Measurements from ENCODE around the gene BRWD1.
A peak's percentile ranks its signal among the peaks of the same experiment; 100 is the strongest.

The BRWD1 gene

DNA sequence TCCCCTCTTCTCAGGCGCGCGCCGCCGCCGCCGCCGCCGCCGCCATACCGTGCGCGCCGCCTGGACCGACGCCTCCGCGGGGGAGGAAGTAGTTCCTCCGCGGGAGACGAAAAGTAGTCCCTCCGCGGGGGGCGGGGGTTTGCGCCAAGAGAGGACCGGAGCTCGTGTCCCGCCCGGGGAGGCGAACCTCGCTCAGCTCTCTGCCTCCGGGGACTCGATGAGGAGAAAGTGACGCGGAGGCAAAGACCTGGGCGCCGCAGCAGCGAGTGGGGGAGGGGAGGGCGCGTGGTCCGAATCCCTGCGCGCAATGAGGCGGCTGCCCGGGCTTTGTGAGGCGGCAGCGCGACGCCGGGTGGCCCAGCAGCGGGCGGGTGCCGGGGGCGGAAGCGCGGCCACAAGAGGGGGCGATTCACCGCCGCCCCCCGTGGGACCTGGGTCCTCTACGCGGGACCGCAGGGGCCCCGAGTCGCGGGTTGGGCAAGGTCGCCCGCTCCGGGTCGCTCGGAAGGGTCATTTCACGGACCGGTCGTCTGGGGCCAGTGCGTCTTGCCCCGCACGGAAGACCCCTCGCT, at the start of gene BRWD1:
Gene BRWD1, minus strand, starts transcription at position 62 of the 572 bp plus-strand sequence. CDS start 141 bp downstream, outside the sequence.
- DNase-seq: peak; percentile 66 to 76

DNA sequence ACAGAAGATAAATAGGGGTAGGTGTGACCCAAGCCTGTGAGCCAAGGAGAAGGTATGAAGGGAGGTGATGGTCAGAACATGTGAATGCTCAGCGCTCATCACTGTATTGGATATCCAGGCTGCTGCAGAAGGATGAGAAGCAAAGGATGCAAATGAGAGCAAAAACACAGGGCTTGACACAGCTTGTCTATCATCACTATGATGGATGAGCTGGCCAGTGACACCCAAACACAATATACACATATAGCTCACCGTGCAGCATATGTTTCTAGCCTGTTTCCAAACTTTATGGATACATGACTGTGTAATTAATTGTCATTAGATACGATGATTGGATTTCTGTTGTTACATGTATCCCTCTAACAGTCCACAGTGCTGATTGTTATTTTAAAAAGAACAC, 49.3 kb upstream of the BRWD1 start:
- no peak for DNase-seq

DNA sequence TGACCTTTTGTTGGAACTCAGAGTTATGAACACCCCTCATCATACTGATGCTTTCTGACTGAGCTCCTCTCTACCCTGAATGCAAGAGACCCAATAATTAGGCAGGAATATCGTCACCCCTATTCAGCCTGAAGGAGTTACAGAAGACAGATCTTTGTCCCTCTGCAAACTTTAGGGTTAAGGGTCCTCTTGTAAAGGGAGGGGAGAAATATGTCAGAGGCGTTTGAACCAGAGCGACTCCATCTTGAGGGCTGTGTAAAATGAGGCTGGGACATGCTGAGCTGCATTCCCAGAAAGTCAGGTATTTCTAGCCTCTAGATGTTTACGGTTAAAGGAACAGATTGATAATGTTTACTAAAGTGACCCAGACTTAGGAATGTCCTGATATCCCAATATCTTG, 46.0 kb upstream of the BRWD1 start:
- no peak for DNase-seq

DNA sequence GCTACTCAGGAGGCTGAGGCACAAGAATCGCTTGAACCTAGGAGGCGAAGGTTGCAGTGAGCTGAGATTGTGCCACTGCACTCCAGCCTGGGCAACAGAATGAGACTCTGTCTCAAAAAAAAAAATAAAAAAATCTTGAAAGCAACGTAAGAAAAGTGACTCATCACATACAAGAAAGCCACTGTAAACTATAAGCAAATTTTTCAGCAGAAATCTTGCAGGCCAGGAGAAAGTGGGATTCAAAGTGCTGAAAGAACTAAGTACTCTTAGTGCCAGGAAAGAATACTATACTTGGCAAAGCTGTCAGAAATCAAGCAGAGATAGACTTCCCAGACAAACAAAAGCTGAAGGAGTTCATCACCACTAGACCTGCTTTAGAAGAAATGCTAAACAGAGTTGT, 39.9 kb upstream of the BRWD1 start:
- no peak for DNase-seq

DNA sequence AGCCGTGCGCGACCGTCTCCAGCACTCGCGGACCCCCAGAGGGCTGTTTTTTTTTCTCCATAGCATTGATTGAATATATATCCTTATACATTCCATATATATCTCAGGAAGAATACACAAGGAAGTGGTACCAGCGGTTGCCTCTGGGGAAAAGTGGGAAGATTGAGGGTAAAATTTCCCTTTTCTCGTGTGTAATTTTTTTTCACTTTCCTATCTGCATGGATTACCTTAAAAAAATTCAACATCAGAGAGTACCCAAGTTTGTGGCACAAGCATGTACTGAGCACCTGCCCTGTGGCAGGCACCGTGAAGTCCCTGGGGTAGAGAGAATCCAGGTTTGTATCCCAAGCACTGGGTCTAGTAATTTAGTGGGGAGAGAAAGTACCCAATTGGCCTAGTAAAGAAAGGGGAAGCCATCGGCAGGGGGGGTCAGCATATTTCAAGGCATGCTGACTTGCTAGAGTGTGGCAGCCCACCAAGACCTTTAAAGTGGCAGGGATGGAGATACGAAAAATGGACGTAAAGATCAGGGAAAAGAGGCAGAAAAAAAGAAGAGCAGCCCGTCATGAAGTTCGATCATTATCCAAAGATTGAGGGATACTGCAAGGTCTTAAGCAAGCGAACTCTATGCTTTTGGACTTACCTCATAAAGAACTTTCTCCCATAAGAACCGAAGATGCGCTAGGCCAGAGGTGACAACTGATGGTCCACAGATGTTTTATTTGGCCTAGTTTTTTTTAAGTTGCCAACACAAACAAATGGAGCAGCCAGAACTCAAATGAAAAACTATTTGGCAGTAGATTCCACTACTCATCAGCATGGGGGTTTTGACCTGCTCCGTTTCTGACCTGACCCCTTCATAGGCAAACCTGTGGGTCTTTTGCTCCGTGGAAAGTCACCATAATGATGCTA, 36.9 kb upstream of the BRWD1 start:
- no peak for DNase-seq

DNA sequence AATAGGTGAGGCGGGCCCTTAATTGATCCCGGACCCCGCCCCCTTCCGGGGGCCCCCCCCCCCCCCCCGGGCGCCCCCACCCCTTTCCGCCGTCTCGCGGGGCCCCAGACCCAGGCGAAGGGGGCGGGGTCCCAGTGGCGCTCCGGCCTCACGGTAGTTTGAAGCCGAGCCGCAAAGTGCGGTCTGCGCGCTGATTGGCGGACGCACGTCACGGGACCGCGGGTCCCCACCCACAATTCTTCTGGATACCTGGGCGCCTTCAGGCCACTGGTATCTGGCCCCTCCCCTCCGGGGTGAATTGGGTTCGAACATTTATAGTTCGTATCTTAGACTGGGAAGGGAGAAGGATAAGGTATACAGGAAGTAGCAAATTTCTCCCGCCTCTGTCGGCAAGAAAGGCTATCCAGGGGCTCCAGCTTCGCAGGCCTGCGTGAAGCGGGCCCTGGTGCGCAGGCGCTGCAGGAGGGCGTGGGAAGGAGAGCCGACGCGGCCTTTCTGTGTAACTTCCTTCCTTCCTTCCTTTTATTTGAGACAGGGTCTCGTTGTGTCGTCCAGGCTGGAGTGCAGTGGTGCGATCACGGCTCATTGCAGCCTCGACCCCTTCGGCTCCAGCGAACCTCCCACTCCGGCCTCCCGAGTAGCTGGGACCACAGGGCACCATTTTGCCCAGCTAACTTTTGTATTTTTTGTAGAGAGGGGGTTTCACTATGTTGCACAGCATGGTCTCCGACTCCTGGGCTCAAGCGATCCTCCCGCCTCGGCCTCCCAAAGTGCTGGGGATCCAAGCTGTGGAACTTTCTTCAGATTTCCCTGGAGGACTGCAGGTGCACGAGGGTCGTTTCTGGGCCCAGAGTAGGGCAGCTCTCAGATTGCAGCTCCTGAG, 36.0 kb upstream of the BRWD1 start:
- peak; percentile 96 to 98 for DNase-seq

DNA sequence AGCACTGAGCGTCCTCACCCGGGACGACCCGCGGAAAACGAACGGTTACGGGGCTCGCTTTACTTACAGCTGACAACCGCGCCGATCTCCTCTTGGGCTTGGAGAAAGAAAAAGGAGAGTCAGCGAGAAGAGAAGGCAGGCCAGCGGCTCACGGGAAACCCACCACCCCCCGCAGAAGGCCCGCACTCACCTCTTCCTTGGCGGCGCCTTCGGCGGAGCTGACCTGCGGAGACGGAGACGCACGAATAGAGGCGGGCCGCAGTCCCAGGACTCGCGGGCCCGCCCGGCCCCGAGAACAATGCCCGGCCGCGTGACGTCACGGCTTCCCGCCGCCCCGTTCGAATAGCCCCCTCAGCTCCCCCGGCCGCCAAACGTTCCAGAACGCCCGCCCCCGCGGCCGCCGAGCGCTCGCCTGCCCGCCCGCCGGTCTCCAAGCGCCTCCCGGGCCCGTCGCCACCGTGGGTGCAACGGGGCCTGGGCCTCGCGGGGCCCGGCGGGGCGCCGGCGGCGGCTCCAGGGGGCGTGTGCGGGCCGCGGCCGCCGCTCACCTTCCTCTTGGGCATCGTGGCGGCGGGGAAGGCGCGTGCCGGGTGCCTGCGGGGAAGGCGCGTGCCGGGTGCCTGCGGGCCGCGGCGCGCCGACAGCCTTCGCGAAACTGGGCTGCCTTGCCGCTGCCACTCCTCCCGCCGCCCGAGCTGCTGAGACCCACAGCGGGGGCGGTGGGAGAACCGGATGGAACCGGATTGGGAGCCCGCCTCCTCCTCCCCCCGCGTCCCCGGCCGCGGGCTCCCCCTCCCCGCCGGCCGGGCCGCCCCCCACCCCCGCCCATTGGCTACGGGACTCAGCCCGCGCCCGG, 35.2 kb upstream of the BRWD1 start, which contains the start of gene HMGN1:
Gene HMGN1, minus strand, starts transcription at position 734 of the 856 bp plus-strand sequence. Its CDS starts 171 bp downstream, at position 563.
- peak; percentile 80 to 83 for DNase-seq

DNA sequence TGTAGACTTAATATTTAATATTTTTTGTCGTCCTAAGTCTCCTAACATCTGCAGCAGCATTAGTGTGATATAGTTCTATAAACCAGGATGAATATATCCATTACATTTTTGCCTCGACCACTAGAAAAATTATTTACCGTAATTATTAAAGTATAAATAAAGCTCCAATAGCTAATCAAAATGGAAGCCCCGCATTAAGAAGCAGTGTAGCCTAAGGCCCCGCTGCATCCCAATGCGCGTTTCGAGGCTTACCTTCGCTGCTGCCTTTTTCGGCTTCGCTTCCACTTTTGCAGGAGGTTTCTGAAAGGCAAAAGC, 34.6 kb upstream of the BRWD1 start:
- no peak for DNase-seq

DNA sequence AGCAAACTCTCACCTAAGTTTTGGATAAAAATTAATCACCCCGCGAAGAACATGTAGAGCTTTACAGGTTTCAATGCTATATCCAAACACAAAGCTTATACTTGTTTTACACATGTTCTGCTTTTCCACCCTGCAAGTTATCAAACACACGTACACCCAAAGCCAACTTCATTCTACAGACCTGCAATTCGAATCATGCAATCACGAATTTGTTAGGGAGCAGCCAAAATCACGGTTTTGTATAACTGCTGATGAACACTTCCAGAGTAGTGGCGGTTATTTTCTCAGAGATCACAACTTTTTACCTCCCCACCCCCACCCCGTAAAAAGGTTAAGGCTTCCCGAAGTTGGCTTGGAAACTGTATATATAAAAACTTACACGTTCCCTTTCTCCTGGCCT, 34.1 kb upstream of the BRWD1 start:
- DNase-seq: no peak

DNA sequence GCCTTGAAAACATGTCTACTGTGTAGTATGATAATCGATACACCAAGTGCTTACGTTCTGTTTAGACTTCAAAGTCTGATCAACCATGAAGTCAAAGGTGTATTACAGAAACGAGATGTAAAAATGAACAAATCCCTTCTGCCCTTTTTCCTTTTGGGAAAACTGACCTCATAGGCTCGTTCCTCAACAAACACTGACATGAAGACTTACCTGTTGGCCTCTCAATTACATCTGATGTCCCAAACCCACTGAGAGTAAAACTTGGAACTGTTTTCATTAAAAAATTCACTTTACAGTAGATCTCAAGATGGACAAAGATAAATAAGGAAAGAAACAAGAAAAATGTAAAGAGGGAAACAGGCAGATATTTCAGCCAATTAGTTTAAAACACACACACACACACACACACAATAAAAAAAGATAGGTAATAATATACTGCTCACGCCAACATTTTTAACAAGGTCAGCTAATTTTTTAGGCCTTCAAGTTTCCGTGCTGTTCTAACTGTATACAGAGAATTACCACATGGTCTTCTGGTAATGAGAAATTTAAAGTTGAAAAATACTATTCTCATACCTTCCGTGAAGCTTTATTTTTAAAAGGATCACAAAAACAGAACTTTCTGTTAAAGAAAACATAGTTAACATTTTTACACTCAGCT, 33.4 kb upstream of the BRWD1 start:
- no peak for DNase-seq

DNA sequence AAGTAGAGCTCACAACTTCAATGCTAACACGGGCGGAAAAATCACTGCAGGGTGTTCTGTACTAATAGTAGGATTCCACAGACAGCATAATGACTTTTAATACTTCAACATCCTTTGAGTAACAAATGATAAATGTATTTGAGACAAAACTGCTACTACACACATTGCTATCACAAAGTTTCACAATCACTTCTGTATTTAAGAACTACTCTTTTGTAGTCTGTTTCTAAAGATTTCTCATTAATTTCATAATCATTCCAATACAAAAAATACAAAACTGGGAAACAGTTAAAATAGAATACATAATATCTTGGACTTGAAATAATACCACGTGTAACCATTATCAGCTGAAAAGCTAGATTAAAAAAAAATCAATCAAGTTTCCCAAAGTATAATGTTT, 32.8 kb upstream of the BRWD1 start:
- no peak for DNase-seq

DNA sequence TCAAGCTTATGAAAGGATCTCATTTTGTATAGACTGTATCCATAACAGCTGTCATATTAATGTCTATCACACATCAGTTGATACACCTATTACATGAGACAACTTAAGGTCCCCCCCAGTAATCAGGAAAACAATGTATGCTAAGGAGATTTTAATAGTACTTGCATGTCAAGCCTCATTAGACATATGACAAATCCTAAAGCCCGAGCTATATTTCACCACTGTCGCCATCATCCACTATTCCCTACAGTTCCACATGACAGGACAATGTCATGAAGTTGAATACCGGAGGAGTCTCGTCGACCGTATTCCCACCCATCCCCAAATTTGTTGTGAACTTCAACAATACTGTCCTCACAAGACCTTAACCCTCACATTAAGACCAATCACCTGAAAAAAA, 32.0 kb upstream of the BRWD1 start:
- no peak for DNase-seq

DNA sequence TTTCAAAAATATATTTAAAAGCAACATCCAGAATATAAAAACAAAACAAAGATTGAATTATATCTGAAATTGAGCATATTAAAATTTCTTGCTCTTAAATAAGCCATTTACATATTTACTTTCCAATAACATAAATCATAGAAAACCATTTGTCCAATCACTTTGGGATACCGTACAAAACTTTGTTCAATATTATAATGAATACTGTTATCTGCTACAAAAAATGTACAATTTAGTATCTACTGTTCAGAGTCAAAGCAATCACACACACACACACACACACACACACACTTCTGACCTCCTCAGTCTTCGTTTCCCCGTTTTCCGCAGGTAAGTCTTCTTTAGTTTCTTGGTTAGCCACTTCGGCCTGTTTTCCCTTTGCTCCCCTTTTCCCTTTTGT, 31.4 kb upstream of the BRWD1 start:
- DNase-seq: no peak

DNA sequence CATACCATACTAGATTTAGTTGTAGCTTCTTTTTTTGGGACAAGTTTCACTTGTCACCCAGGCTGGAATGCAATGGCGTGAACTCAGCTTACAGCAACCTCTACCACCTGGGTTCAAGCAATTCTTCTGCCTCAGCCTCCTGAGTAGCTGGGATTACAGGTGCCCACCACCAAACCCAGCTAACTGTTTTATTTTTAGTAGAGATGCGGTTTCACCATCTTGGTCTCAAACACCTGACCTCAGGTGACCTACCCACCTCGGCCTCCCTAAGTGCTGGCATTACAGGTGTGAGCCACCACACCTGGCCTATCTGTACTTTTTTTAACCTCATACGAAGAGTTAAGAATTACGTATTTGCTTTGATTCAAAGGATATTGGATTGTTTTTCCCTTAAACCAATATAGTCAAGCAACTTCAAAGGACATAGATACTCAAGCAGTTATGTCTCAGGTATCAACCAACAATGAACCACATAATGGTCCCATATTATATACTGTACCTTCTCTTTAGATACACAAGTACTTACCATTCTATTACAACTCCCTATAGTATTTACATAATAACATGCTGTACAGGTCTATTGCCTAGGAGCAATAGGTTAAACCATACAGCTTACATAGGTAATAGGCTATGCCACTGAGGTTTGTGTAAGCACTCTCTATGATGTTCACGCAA, 28.0 kb upstream of the BRWD1 start:
- no peak for DNase-seq

DNA sequence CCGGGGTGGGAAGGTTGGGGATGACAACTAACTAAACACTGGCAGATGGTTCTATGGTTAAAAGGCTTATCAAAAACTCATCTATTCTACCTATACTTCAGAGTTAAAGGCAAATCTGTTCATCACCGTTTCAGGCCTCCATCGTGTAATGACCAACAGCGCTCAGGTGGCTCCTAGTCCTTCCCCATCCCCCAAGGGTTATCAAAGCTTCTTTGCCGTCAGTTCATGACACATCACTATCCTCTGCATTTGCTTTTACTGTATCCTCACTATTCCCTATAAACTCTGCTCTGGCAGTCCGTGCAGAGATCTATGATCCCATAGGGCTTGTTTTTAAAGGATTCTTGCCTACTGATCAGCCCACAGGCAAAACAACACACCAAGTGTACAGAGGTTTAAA, 27.3 kb upstream of the BRWD1 start:
- no peak for DNase-seq

DNA sequence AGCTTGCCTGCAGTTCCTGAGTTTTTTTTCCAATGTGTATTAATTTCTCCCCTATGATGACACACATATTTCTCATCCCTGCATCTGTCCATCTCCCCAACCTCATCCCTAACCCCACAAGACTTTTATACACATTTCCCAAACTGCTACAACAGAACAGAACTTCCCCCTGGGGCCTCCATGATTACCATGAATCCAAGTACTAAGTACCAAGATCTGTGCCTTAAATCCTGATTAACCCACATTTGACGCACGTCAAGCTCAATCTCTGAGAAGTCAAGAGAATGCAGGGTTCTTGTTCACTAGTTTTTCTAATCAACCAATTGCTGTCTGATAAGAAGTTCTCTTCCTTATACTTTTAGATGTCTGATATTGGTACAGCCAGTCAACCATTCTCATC, 25.8 kb upstream of the BRWD1 start:
- no peak for DNase-seq

DNA sequence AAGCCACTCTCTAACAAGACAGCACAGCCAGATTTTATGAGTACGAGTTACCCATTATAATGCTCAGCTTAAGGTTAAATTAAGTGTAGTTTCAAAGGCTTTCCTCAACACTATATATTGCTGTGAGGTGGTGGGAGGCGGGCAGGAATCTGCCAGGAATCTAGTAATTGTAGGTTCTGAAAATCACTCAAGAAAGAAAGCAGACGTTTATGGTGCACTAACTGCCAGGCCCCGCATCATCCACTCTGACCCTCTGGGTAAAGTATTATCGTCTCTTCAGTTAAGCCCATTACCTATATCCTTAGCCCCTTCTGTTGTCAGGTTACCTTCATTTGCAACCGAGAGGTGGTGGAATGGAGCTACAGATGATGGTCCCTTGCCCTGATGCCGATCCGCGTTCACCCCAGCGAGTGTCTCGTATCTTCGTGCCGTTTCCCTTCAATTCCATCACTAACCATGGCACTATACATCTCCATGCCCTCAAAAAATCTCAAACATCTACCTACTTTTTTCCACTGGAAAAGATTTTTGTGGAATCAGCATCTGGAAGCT, 23.1 kb upstream of the BRWD1 start:
- no peak for DNase-seq

DNA sequence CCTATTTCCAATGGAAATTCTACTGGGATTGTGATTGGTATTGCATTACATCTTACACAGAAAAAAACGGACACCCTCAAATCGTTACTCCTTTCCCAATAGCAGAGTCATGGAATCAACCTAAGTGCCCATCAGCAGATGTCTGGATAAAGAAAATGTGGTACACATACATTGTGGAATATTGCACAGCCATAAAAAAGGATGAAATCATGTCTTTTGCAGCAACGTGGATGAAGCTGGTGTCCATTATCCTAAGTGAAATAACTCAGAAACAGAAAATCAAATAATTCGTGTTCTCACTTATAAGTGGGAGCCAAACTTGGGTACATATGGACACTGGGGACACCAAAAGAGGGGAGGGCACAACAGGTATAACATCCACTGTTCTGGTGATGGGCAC, 21.2 kb upstream of the BRWD1 start:
- no peak for DNase-seq

DNA sequence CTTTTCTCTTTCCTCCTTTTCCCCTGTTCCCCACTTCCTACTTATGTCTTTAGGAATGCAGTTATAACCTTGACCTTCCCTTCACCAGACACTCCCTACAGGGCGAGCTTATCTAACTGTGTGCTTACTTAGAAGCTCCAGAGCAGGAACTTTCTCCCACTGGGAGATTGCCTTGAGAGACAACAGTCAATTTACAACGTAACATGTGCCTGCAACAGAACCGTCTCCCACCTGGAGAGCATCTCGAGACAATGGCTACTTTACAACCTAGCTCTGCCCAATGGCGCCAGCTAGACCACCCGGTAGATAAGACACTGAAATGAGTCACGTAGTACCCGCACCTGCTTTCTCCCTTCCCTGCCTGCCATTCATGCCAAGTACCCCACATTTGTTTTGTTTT, 18.7 kb upstream of the BRWD1 start:
- DNase-seq: no peak

DNA sequence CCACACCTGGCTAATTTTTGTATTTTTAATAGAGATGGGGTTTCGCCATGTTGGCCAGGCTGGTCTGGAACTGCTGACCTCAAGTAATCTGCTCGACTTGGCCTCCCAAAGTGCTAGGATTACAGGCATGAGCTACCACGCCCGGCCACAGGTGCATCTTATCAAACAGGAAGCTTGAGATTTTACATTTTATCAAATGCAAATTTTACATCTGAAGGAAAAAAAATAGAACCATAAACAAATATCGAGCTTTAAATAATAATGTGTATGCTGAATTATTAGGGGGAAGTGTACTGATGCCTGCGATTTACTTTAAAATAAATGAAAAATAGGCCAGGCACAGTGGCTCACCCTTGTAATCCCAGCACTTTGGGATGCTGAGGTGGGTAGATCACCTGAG, 16.6 kb upstream of the BRWD1 start:
- DNase-seq: no peak

DNA sequence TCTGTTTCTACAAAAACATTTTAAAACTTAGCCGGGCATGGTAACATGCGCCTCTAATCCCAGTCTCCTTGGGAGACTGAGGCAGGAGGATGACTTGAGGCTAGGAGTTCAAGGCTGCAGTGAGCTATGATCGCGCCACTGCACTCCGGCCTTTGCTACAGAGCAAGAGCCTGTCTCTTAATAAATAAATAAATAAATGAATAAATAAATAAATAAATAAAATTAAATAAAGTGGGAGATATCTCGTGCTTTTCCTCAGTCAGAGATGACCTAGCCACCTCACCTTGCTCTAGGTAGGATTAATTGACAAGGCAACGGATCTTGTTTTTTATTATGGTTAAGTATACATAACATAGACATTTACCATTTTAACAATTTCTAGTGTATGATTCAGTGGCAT, 14.3 kb upstream of the BRWD1 start:
- no peak for DNase-seq
